ENCODE data around the gene GRM2.

Gene GRM2

GRCh38 chr3:51680196-51680595 is 26.7 kb upstream of the GRM2 start:
- DNase-seq (ENCODE audit: low read depth in 2 of 3, low spot score in 1 of 3): no peak

GRCh38 chr3:51680663-51681230 is 26.1 kb upstream of the GRM2 start:
- no peak for DNase-seq (ENCODE audit: low read depth in 2 of 3, low spot score in 1 of 3)

GRCh38 chr3:51681453-51681852 is 25.4 kb upstream of the GRM2 start:
- DNase-seq (ENCODE audit: low read depth in 2 of 3, low spot score in 1 of 3): no peak

GRCh38 chr3:51682079-51682478 is 24.8 kb upstream of the GRM2 start:
- DNase-seq (ENCODE audit: low read depth in 2 of 3, low spot score in 1 of 3): peak; percentile 62 to 84 (median 62)

GRCh38 chr3:51682526-51682925 is 24.3 kb upstream of the GRM2 start:
- no peak for DNase-seq (ENCODE audit: low read depth in 2 of 3, low spot score in 1 of 3)

GRCh38 chr3:51683566-51683965 is 23.3 kb upstream of the GRM2 start:
- DNase-seq (ENCODE audit: low read depth in 2 of 3, low spot score in 1 of 3): no peak

GRCh38 chr3:51684971-51685751 is 21.7 kb upstream of the GRM2 start:
- no peak for DNase-seq (ENCODE audit: low read depth in 2 of 3, low spot score in 1 of 3)

- no peak for DNase-seq (ENCODE audit: low read depth in 2 of 3, low spot score in 1 of 3)
Observed at GRCh38 chr3:51686056-51686455, 20.8 kb upstream of the GRM2 start.

GRCh38 chr3:51686512-51687215 is 20.2 kb upstream of the GRM2 start:
- DNase-seq (ENCODE audit: low read depth in 2 of 3, low spot score in 1 of 3): peak; percentile 64 to 76 (median 71)

GRCh38 chr3:51687431-51688205 is 19.2 kb upstream of the GRM2 start:
- no peak for DNase-seq (ENCODE audit: low read depth in 2 of 3, low spot score in 1 of 3)

GRCh38 chr3:51688206-51688600 is 18.7 kb upstream of the GRM2 start:
- no peak for DNase-seq (ENCODE audit: low read depth in 2 of 3, low spot score in 1 of 3)

- no peak for DNase-seq (ENCODE audit: low read depth in 2 of 3, low spot score in 1 of 3)
Observed at GRCh38 chr3:51691021-51691420, 15.8 kb upstream of the GRM2 start.

- no peak for DNase-seq (ENCODE audit: low read depth in 2 of 3, low spot score in 1 of 3)
Observed at GRCh38 chr3:51691949-51692348, 14.9 kb upstream of the GRM2 start.

GRCh38 chr3:51692980-51693395 is 13.9 kb upstream of the GRM2 start:
- no peak for DNase-seq (ENCODE audit: low read depth in 2 of 3, low spot score in 1 of 3)

- no peak for DNase-seq (ENCODE audit: low read depth in 2 of 3, low spot score in 1 of 3)
Observed at GRCh38 chr3:51696954-51697353, 9.9 kb upstream of the GRM2 start.

- DNase-seq (ENCODE audit: low read depth in 2 of 3, low spot score in 1 of 3): no peak
Observed at GRCh38 chr3:51698209-51698608, 8.7 kb upstream of the GRM2 start.

- DNase-seq (ENCODE audit: low read depth in 2 of 3, low spot score in 1 of 3): no peak
Observed at GRCh38 chr3:51700403-51700802, 6.5 kb upstream of the GRM2 start.

- no peak for DNase-seq (ENCODE audit: low read depth in 2 of 3, low spot score in 1 of 3)
Observed at GRCh38 chr3:51702156-51702555, 4.7 kb upstream of the GRM2 start.

GRCh38 chr3:51703068-51703760 is 3.7 kb upstream of the GRM2 start:
- no peak for DNase-seq (ENCODE audit: low read depth in 2 of 3, low spot score in 1 of 3)

- no peak for DNase-seq (ENCODE audit: low read depth in 2 of 3, low spot score in 1 of 3)
Observed at GRCh38 chr3:51703761-51704510, 2.9 kb upstream of the GRM2 start.
